AG04450 (cell line): ENCODE results near the gene SNX19. TPM values are rescaled to one million over a fixed set of nuclear protein-coding genes. Genes with fewer than 3 reads are reported as not detected.

Experiments used
- CTCF ChIA-PET: fragments of 300-600, 350-600 bp; formaldehyde crosslinking; extraction: SDS; loops from one replicate; lab custom pipeline; 2022; ENCODE audit warnings: antibody characterized with exemption, inconsistent platforms; lab: Charles Lee
- POLR2A ChIA-PET: fragments of 350-600 bp; formaldehyde crosslinking; extraction: SDS; loops from one replicate; lab custom pipeline; 2021; ENCODE audit warnings: antibody characterized with exemption, inconsistent platforms; lab: Yijun Ruan, JAX
- DNase-seq: peaks from one replicate; pipeline ENCODE4 v3.0.0-alpha.2; 2011; ENCODE audit warnings: low read depth, low spot score
- H3K27ac ChIP-seq: one replicate; pipeline ENCODE4 v1.5.1; 2012; ENCODE audit warnings: low read depth, low read length, control low read depth
- H3K27me3 ChIP-seq: one replicate; pipeline ENCODE4 v1.6.0; 2012; ENCODE audit warnings: low read length; ENCODE audit not compliant: control insufficient read depth, insufficient read depth
- H3K4me3 ChIP-seq: 2 replicates; pipeline ENCODE4 v1.5.1; 2011; ENCODE audit warnings: mild to moderate bottlenecking, low read depth, low read length, control low read depth
- H3K9me3 ChIP-seq: 2 replicates; pipeline ENCODE4 v1.5.1; 2012; ENCODE audit warnings: low read length; ENCODE audit not compliant: control insufficient read depth, insufficient read depth
- CTCF ChIP-seq: IDR thresholded peaks from 2 replicates; pipeline ENCODE4 v1.5.1; 2011; ENCODE audit warnings: low read depth, low read length, control low read depth, inconsistent platforms
- polyA plus RNA-seq: library from polyadenylated mRNA; depleted of rRNA; stranded (reverse); fragments of >200 nt; gene quantifications from 2 replicates; pipeline ENCODE4 v1.2.3, GENCODE V29; 2011

Gene SNX19
- polyA plus RNA-seq, 1 experiment, result 64.9 TPM

GRCh38 chr11:130849215-130849568, 67.1 kb downstream of the SNX19 start:
- no peaks in the 10 kb centered on the region; the same call in 1 of the 2 replicates for H3K9me3 ChIP-seq
- no peak overlapping the region for H3K27ac ChIP-seq
- no peak for DNase-seq
- ChIA-PET POLR2A (no interaction called here), CTCF (interaction anchor here (1.0 to 2.4 kb wide), 3 partner anchors 10 to 414 kb away, joined by 3 to 17 read pairs (median 5); no protein-coding TSS in a partner anchor)
- no peak overlapping the region for H3K4me3 ChIP-seq
- TF ChIP-seq CTCF, result no peak
- H3K27me3 ChIP-seq, result no peaks in the 10 kb centered on the region

- TF ChIP-seq CTCF, result no peak
- CTCF ChIA-PET, result interaction anchor here (1.2 to 2.4 kb wide), 3 partner anchors 10 to 414 kb away, joined by 3 to 17 read pairs (median 5); no protein-coding TSS in a partner anchor
- no peaks in the 10 kb centered on the region for H3K27me3 ChIP-seq
- H3K4me3 ChIP-seq, result no peak overlapping the region
- DNase-seq, result no peak
- no peak overlapping the region for H3K27ac ChIP-seq
- no peaks in the 10 kb centered on the region; the same call in 1 of the 2 replicates for H3K9me3 ChIP-seq
- POLR2A ChIA-PET, result no interaction called here
Measured at GRCh38 chr11:130848361-130849214, 67.7 kb downstream of the SNX19 start.

- peak overlapping the region; percentile 18; the same call in 1 of the 2 replicates for H3K4me3 ChIP-seq
- TF ChIP-seq CTCF, result no peak
- no peaks in the 10 kb centered on the region for H3K27me3 ChIP-seq
- peak; percentile 20 for DNase-seq
- H3K9me3 ChIP-seq, result no peaks in the 10 kb centered on the region; the same call in 1 of the 2 replicates
- ChIA-PET POLR2A (no interaction called here), CTCF (interaction anchor here (1.2 to 2.4 kb wide), 2 partner anchors 11 to 14 kb away, joined by 3 to 17 read pairs; no protein-coding TSS in a partner anchor)
- no peak overlapping the region for H3K27ac ChIP-seq
Measured at GRCh38 chr11:130847517-130847916, 68.8 kb downstream of the SNX19 start.

GRCh38 chr11:130846606-130847005, 69.7 kb downstream of the SNX19 start:
- no peak for TF ChIP-seq CTCF
- no peak overlapping the region for H3K4me3 ChIP-seq
- no peak for DNase-seq
- CTCF ChIA-PET, result interaction anchor here (0.8 to 1.3 kb wide), 3 partner anchors 16 to 412 kb away, joined by 3 to 5 read pairs (median 4); no protein-coding TSS in a partner anchor
- H3K27me3 ChIP-seq, result no peaks in the 10 kb centered on the region
- H3K9me3 ChIP-seq, result no peaks in the 10 kb centered on the region
- POLR2A ChIA-PET, result no interaction called here
- no peak overlapping the region for H3K27ac ChIP-seq

GRCh38 chr11:130842001-130842400, 74.3 kb downstream of the SNX19 start:
- POLR2A ChIA-PET, result no interaction called here

More at GRCh38 chr11:130842001-130842400, 74.3 kb downstream of the SNX19 start:
- CTCF ChIA-PET, result interaction anchor here (1.4 kb wide), 1 partner anchor 20 kb away, joined by 5 read pairs; no protein-coding TSS in a partner anchor
- H3K27me3 ChIP-seq, result no peaks in the 10 kb centered on the region
- peaks cover 3% of the 10 kb centered on the region; the same call in 1 of the 2 replicates for H3K9me3 ChIP-seq
- TF ChIP-seq CTCF, result no peak
- DNase-seq, result no peak
- no peak overlapping the region for H3K4me3 ChIP-seq
- no peak overlapping the region for H3K27ac ChIP-seq
